GM21576 (cell line): ENCODE results near the gene NRG4.
"Not testable (repeated sequence)": the region's sequence is repeated elsewhere in the genome, so short reads cannot be mapped to it uniquely, and the experiment has no call there.

ENCODE experiments used
- ATAC-seq: cut with Tn5 transposase; IDR thresholded peaks from one replicate; pipeline ENCODE4 v1.9.1; 2021; ENCODE audit warnings: mild to moderate bottlenecking, moderate library complexity; ENCODE audit not compliant: unreplicated experiment

The NRG4 gene

GRCh38 chr15:76011627-76012551 is at the start of gene NRG4:
TSS of gene NRG4 (minus strand) at chr15:76012424. CDS start at chr15:76011230, 1,194 bp downstream.
- no peak for ATAC-seq

GRCh38 chr15:76061700-76062099 is 49.5 kb upstream of the NRG4 start:
- ATAC-seq: no peak

- no peak for ATAC-seq
These were observed 48.1 kb upstream of the NRG4 start for GRCh38 chr15:76060118-76060989.

- ATAC-seq: no peak
These were observed 47.3 kb upstream of the NRG4 start, which contains the start of gene TMEM266 for GRCh38 chr15:76059320-76060117. TSS of gene TMEM266 (plus strand) at chr15:76059985. CDS start at chr15:76134264, 74,279 bp downstream.

GRCh38 chr15:76058714-76059319 is 46.6 kb upstream of the NRG4 start:
- ATAC-seq: no peak

GRCh38 chr15:76057332-76058000 is 45.2 kb upstream of the NRG4 start:
- peak; percentile 25 for ATAC-seq

GRCh38 chr15:76056931-76057330 is 44.7 kb upstream of the NRG4 start:
- ATAC-seq: peak; percentile 74

- ATAC-seq: not testable (repeated sequence)
These were observed 42.0 kb upstream of the NRG4 start for GRCh38 chr15:76054201-76054600.

GRCh38 chr15:76038512-76038911 is 26.3 kb upstream of the NRG4 start:
- no peak for ATAC-seq

GRCh38 chr15:76035593-76035992 is 23.4 kb upstream of the NRG4 start:
- ATAC-seq: no peak

- no peak for ATAC-seq
These were observed 21.9 kb upstream of the NRG4 start for GRCh38 chr15:76034111-76034510.

GRCh38 chr15:76033438-76033837 is 21.2 kb upstream of the NRG4 start:
- no peak for ATAC-seq

GRCh38 chr15:76032046-76032445 is 19.8 kb upstream of the NRG4 start:
- ATAC-seq: no peak

GRCh38 chr15:76024021-76024768 is 12.0 kb upstream of the NRG4 start:
- no peak for ATAC-seq

- ATAC-seq: not testable (repeated sequence)
These were observed 1.2 kb upstream of the NRG4 start for GRCh38 chr15:76013470-76013869.

GRCh38 chr15:76010613-76011012 is 1.6 kb downstream of the NRG4 start:
- no peak for ATAC-seq

GRCh38 chr15:76006136-76006778 is 6.0 kb downstream of the NRG4 start:
- ATAC-seq: no peak

- ATAC-seq: no peak
These were observed 8.9 kb downstream of the NRG4 start for GRCh38 chr15:76003364-76003763.

GRCh38 chr15:75995611-75996010 is 16.6 kb downstream of the NRG4 start:
- ATAC-seq: no peak
